Measurements from ENCODE around the gene BRINP2.

BRINP2 gene

DNA sequence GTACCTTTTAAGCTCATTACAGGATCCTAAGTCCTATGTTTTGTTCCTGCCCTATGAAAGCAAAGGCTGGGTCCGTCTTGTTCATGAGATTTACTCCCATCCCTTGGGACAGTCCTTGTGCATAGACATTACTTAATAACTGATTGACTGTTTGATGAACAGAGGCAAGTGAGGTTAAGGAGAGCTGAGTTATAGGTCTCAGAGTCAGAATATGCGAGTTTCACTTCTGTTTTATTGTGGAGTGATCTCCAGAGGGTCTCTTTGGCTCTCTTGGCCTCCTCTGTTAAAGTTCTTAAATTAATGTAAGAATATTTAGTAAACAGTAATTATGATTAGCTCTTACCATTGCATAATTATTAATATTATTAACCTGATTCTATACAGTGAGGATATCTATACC is 52.6 kb downstream of the BRINP2 start:
- no peak for DNase-seq (ENCODE audit: low read depth, low spot score)

DNA sequence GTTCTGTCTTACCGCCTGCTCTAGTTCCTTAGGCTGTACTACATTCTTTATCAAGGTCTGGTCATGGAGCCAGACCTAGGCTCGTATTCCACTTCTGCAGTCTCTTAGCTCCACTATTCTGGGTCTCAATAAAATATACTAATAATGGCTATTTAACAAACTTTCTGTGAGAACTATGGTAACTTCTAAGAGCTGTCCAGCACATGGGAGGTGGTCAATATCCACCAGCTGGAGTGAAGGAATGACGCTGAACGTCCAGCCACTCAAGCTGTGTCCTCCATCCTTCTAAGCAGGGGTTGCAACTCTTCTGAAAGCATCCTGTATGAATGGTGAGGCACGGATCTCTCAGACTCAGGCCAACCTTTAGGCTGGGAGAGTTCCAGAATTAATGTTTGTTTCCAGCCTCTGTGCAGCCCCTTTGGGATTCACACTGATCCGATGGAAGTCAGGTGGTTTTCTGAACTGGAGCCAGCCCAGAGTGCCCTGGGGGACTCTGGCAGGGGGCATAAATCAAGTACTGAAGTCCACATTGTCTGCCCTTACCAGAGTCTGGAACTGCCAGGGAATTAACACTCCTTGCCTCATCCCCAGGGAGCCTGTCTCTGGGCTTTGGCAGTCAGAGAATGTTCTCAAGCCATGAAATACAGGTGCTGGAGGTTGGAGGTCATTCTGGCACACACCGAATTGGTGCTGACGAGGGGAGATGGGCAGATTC is 57.4 kb downstream of the BRINP2 start:
- Histone ChIP-seq H3K4me3 (no peak overlapping the region), H3K9ac (ENCODE audit: insufficient read length) (no peak overlapping the region), H3K9me3 (ENCODE audit: low read depth, low read length) (no peaks in the 10 kb centered on the region), H3K36me3 (ENCODE audit: insufficient read depth, low read length) (no peaks in the 10 kb centered on the region), H3K27ac (no peak overlapping the region)
- DNase-seq (ENCODE audit: low read depth, low spot score): no peak
- no peak for TF ChIP-seq POLR2AphosphoS5 (IDR thresholded peaks at IDR 0.05; ENCODE audit: borderline replicate concordance, low read depth, low read length)
- no peak for TF ChIP-seq EZH2 (IDR thresholded peaks at IDR 0.05)
- TF ChIP-seq FOXP2 (optimal IDR thresholded peaks at IDR 0.05; ENCODE audit: control extremely low read depth, extremely low read length, insufficient read depth): no peak

More for the DNA sequence above, 52.6 kb downstream of the BRINP2 start:
- Histone ChIP-seq H3K27ac (no peak overlapping the region), H3K36me3 (ENCODE audit: insufficient read depth, low read length) (no peaks in the 10 kb centered on the region), H3K9me3 (ENCODE audit: low read depth, low read length) (no peaks in the 10 kb centered on the region), H3K4me3 (no peak overlapping the region), H3K9ac (ENCODE audit: insufficient read length) (no peak overlapping the region)
- no peak for TF ChIP-seq POLR2AphosphoS5 (IDR thresholded peaks at IDR 0.05; ENCODE audit: borderline replicate concordance, low read depth, low read length)

DNA sequence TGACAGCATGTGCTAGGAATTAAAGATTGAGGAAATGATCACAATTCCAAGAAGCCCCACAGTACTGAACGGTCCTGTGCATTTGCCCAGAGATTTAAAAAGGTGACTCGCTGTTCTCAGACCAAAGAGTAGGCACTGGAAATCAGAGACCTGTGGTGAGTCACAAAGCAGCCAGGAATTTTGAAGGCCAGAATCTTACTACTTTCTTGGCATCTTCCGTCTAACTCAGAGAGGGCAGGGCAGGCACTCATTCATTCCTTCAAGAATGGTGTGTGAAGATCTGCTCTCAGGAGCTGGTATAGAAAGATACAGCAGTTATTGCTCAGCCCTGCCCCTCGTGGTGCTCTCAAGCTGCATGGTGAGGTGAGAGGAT is 57.9 kb downstream of the BRINP2 start:
- H3K4me3 ChIP-seq: no peak overlapping the region
- H3K27ac ChIP-seq: no peak overlapping the region
- DNase-seq (ENCODE audit: low read depth, low spot score): no peak
- no peaks in the 10 kb centered on the region for H3K36me3 ChIP-seq (ENCODE audit: insufficient read depth, low read length)
- no peak overlapping the region for H3K9ac ChIP-seq (ENCODE audit: insufficient read length)
- H3K9me3 ChIP-seq (ENCODE audit: low read depth, low read length): no peaks in the 10 kb centered on the region
- TF ChIP-seq POLR2AphosphoS5 (IDR thresholded peaks at IDR 0.05; ENCODE audit: borderline replicate concordance, low read depth, low read length) (no peak), EZH2 (IDR thresholded peaks at IDR 0.05) (no peak), FOXP2 (optimal IDR thresholded peaks at IDR 0.05; ENCODE audit: control extremely low read depth, extremely low read length, insufficient read depth) (no peak)

DNA sequence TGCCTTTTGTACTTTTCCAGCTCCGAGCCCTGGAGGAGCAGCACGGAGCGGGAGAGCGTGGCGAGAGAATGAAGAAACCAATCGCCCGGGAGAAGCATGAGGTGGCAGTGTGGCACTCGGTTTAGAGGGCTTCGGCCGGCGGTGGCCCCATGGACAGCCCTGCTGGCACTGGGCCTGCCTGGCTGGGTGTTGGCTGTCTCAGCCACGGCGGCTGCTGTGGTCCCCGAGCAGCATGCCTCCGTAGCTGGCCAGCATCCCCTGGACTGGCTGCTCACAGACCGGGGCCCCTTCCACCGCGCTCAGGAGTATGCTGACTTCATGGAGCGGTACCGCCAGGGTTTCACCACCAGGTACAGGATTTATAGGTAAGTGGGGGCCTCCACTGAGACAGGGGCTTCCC is 59.0 kb downstream of the BRINP2 start:
- H3K4me3 ChIP-seq: no peak overlapping the region
- H3K9ac ChIP-seq (ENCODE audit: insufficient read length): no peak overlapping the region
- H3K27ac ChIP-seq: no peak overlapping the region
- H3K36me3 ChIP-seq (ENCODE audit: insufficient read depth, low read length): no peaks in the 10 kb centered on the region
- no peak for DNase-seq (ENCODE audit: low read depth, low spot score)
- TF ChIP-seq EZH2 (IDR thresholded peaks at IDR 0.05) (no peak), FOXP2 (optimal IDR thresholded peaks at IDR 0.05; ENCODE audit: control extremely low read depth, extremely low read length, insufficient read depth) (no peak), POLR2AphosphoS5 (IDR thresholded peaks at IDR 0.05; ENCODE audit: borderline replicate concordance, low read depth, low read length) (no peak)
- H3K9me3 ChIP-seq (ENCODE audit: low read depth, low read length): no peaks in the 10 kb centered on the region

DNA sequence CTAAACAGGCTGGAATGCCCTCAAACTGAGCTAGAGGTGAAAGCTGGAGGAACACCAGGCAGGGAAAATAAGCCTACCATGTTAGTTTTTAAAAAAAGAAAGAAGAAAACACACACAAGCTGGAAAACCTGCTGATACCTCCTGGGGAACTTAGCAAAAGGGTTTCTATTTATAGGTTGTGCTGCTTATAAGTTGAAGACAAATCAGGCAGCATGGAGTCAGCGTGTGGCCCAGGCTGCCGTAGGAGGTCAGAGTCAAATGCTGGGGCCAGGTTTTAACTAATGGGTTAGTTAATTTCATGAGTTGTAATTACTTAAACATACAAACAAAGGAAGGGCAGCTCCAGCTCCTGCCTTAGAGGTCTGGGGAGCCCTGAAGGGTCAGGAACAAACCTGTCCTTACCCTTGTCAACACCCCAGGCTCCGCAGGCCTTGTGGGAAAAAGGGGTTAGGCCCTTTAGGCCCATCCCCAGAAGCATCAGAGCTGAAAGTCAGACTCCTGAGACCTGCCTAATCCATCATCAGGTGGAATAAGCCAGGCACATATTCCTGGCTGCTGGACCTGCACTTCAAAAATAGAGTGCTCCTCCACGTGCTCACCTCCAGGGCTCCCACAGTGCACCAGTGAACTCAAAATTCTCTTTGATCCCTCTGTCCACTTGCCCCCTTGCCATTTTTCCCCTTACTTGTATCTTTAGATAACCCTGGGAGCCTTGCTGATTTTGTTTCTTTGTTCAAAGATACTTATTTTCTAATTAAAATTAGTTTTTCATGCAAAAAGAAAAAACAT is 59.7 kb downstream of the BRINP2 start:
- no peaks in the 10 kb centered on the region for H3K36me3 ChIP-seq (ENCODE audit: insufficient read depth, low read length)
- no peak for DNase-seq (ENCODE audit: low read depth, low spot score)
- no peak overlapping the region for H3K27ac ChIP-seq
- H3K9ac ChIP-seq (ENCODE audit: insufficient read length): no peak overlapping the region
- H3K9me3 ChIP-seq (ENCODE audit: low read depth, low read length): no peaks in the 10 kb centered on the region
- no peak overlapping the region for H3K4me3 ChIP-seq
- TF ChIP-seq FOXP2 (optimal IDR thresholded peaks at IDR 0.05; ENCODE audit: control extremely low read depth, extremely low read length, insufficient read depth) (no peak), EZH2 (IDR thresholded peaks at IDR 0.05) (no peak), POLR2AphosphoS5 (IDR thresholded peaks at IDR 0.05; ENCODE audit: borderline replicate concordance, low read depth, low read length) (no peak)

DNA sequence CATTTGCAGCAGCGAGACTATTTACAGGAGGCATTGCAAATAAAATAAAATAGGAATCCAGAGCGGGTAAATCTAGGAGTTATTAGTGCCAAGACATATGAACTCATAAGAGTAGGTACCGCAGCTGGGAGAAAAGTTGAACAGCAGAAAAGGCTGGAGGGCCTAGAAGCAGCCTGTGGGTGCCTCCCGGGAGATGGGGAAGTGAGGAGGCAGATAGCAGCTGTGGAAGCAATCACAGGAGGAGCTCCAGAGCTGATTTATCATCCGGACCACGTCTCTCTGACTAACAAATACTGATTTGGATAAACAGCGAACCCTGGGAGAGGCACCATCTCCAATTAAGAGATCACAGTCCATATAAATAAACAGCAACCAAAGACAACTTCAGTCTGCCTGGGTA is 64.6 kb downstream of the BRINP2 start:
- no peak overlapping the region for H3K4me3 ChIP-seq
- no peaks in the 10 kb centered on the region for H3K36me3 ChIP-seq (ENCODE audit: insufficient read depth, low read length)
- no peak for DNase-seq (ENCODE audit: low read depth, low spot score)
- no peak for TF ChIP-seq EZH2 (IDR thresholded peaks at IDR 0.05)
- no peak for TF ChIP-seq POLR2AphosphoS5 (IDR thresholded peaks at IDR 0.05; ENCODE audit: borderline replicate concordance, low read depth, low read length)
- TF ChIP-seq FOXP2 (optimal IDR thresholded peaks at IDR 0.05; ENCODE audit: control extremely low read depth, extremely low read length, insufficient read depth): no peak
- no peak overlapping the region for H3K27ac ChIP-seq
- no peak overlapping the region for H3K9ac ChIP-seq (ENCODE audit: insufficient read length)
- no peaks in the 10 kb centered on the region for H3K9me3 ChIP-seq (ENCODE audit: low read depth, low read length)

DNA sequence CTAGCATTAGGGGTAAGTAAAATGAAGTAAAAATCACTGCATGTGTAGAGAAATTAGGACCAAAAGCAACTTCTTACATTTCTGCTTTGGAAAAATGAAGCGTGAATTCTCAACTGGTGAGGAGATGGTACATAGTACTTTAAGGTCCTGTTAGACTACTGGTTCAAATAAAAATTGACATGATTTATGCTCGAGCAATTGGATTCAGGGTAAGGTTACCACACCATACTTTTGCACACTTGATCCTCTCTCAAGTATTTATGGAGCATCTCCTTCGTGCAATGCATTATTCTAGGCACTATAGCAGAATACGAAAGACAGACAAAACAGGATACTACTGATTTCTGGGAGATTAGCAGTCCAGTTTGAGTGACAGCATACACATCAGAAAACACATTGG is 66.2 kb downstream of the BRINP2 start:
- no peak for DNase-seq (ENCODE audit: low read depth, low spot score)
- TF ChIP-seq EZH2 (IDR thresholded peaks at IDR 0.05): no peak
- TF ChIP-seq POLR2AphosphoS5 (IDR thresholded peaks at IDR 0.05; ENCODE audit: borderline replicate concordance, low read depth, low read length): no peak
- no peak for TF ChIP-seq FOXP2 (optimal IDR thresholded peaks at IDR 0.05; ENCODE audit: control extremely low read depth, extremely low read length, insufficient read depth)
- H3K9ac ChIP-seq (ENCODE audit: insufficient read length): no peak overlapping the region
- no peak overlapping the region for H3K4me3 ChIP-seq
- H3K36me3 ChIP-seq (ENCODE audit: insufficient read depth, low read length): no peaks in the 10 kb centered on the region
- no peak overlapping the region for H3K27ac ChIP-seq
- H3K9me3 ChIP-seq (ENCODE audit: low read depth, low read length): no peaks in the 10 kb centered on the region

DNA sequence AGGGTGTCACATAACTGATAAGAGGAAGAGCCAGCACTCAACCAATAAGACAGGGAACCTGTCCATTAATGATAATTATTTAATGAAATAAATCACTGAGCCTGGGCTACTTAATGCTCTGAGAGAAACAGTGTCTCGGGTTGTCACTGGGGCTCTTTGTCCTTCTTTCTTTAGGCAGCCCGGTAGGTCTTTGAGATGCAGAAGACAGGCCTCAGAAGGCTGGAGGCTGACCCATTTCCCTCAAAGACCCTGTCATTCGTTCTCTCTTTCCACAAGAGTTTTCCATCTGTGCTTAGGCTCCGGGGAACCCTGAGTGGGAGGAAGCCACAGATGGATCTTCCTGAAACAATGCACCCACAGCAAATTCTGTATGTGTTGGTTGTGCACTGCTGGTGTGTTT is 68.2 kb downstream of the BRINP2 start:
- DNase-seq (ENCODE audit: low read depth, low spot score): no peak
- Histone ChIP-seq H3K27ac (no peak overlapping the region), H3K36me3 (ENCODE audit: insufficient read depth, low read length) (no peaks in the 10 kb centered on the region), H3K4me3 (no peak overlapping the region), H3K9ac (ENCODE audit: insufficient read length) (no peak overlapping the region), H3K9me3 (ENCODE audit: low read depth, low read length) (no peaks in the 10 kb centered on the region)
- no peak for TF ChIP-seq POLR2AphosphoS5 (IDR thresholded peaks at IDR 0.05; ENCODE audit: borderline replicate concordance, low read depth, low read length)
- no peak for TF ChIP-seq EZH2 (IDR thresholded peaks at IDR 0.05)
- TF ChIP-seq FOXP2 (optimal IDR thresholded peaks at IDR 0.05; ENCODE audit: control extremely low read depth, extremely low read length, insufficient read depth): no peak
